Hematopoietic multipotent progenitor cell treated with erythropoietin and hydrocortisone succinate and interleukin-3 and kit ligand, for 17 days (in vitro differentiated cells): ENCODE data around the gene TPSB2.
A peak's percentile ranks its signal among the peaks of the same experiment; 100 is the strongest.
"Not testable (repeated sequence)": the region's sequence is repeated elsewhere in the genome, so short reads cannot be mapped to it uniquely, and the experiment has no call there.

Experiments used
- DNase-seq: peaks from one replicate; pipeline ENCODE4 v3.0.0-alpha.2; 2015; ENCODE audit warnings: low spot score

Gene TPSB2

DNA sequence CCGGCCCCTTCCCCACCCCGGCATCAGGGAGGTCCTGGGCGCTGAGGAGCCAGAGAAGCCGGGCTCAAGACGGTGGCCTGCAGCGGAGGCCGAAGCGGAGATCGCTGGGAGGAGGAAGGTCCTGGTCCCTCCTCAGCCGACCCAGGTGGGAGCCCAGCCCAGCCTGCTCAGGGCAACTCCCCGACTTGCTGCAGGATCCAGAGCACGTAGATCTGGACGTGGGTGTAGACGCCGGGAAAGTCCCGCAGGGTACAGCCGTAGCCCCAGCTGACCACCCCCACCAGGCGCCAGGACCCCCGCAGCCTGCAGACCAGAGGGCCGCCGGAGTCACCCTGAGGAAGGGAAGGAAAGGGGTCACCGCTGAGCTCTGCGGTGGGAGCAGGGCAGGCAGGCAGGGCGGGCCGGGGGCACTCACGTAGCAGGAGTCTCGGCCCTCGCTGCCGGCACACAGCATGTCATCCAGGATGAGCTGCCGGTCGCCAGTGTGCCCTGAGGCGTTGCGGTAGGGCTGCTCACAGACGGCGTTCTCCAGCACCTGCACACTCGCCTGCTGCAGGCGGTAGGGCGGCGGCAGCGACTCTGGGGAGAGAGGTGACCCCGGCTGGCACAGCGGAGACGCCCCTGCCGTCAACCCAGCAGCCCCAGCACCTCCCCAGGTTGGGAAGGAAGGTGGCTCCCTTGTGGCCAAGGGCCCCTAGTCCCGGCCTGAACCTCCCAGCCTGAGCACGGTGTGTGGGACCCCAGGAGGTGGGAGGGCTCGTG is 31.3 kb upstream of the TPSB2 start:
- DNase-seq, result no peak

DNA sequence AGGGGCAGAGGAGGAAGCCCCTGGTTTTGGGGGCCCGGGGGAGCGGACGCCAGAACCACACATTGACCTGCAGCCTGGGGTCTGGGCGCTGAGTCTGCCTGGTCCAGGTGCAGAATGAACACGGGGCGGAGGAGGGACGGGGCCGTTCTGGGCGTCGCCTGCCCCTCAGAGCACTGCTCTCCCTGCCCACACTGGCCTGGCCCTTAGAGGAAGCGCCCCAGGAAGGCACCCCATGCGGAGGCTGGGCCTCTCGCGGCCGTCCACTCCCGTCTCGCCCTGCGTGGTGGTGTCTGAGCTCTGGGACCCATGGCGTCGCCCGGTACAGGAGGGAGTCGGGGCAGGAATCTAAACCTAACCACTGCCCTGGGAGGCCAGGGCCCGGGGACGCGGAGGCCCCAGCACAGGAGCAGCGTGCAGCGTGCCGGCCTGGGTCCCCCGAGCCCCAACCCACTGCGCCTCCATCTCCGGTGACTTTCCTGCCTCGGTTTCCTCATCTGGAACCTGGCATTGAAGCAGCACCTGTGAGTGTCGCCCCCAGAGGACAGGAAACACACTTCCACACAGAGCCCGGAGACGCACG is 30.2 kb upstream of the TPSB2 start:
- no peak for DNase-seq

DNA sequence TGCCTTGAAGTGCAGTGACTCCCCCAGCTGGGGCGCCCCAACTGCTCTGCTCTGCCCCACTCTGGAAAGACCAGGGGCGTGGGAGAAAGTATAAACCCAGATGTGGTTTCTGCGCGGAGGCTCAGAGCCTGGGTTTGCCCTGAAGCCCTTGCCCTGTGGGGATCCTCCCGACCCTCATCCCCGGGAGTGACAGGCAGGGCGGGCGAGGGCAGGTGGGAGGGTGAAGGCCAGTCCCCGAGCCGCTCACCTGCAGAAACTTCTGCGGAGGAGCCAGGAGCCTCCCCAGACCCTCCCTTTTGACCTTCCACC is 29.7 kb upstream of the TPSB2 start:
- no peak for DNase-seq

DNA sequence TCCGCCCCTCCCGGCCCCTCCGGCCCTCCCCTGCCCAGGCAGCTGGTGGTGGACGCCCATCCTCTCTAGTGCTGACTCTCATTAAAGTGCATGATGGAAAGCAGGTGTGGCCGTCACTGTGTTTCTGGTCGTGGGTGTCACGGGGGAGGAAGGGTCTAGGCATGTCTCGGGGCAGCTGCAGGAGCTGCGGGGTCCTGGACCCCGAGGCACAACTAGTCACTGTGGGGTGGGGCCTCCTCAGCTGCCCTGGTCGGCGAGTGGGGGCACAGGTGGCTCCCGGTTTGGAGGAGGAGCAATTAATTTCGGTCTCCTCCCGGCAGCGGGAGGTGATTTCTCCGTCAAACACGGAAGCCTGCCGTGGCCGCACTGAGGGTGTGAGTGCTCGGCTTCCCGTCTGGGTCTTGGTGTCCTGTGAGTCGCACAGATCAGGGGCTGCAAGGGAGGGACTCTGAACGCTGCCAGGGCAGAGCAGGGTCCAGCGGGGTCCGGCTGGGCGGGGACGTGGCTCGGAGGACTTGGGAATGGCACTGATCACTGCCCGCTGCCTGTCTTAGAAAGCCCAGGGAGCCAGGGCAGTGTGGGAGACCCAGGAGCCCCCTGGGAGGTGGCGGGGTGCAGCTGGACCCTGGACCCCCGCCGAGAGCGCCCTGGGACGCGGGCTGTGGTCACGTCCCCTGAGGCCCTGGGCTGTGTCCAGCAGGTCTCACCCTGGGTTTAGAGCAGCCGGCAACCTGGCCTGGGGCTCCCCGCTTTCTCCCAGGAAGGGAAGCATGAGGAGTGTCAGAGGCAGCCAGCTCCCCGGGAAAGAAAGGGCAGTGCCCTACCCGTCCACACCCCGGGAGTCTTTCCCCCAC is 29.1 kb upstream of the TPSB2 start:
- DNase-seq, result no peak

DNA sequence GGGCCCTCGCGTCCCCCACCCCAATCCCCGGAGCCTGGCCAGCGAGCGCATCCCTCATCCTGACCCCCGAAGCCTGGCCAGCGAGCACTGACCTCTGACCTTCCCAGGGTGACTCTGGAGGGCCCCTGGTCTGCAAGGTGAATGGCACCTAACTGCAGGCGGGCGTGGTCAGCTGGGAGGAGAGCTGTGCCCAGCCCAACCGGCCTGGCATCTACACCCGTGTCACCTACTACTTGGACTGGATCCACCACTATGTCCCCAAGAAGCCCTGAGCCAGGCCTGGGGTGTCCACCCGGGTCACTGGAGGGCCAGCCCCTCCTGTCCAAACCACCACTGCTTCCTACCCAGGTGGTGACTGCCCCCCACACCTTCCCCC is 28.2 kb upstream of the TPSB2 start:
- DNase-seq, result no peak

DNA sequence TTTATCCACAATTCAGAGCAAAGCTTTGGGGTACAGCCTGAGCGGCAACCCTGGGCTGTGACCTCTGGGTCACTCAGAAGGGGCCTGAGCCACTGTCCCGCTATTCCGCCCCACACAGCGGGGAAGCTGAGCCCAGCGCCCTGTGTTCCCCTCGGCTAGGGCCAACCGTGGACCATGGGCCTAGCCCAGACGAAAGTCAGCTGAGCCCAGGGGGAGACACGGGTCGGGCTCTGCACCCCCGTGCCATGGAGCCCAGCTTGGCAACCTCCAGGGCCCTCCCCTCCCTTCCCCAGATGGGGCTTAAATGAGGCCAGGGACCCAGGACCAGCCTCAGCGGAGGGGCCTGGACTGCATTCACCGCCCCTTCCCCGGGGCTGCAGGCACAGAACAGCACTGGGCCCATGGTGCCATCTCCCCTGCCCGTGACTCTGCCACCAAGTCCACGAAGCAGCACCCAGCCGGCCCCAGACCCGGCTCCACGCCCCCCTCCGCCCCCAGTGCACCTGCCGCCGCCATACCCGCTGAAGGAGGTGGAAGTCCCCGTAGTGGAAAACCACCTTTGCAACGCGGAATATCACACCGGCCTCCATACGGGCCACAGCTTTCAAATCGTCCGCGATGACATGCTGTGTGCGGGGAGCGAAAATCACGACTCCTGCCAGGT is 27.7 kb upstream of the TPSB2 start:
- DNase-seq, result no peak

DNA sequence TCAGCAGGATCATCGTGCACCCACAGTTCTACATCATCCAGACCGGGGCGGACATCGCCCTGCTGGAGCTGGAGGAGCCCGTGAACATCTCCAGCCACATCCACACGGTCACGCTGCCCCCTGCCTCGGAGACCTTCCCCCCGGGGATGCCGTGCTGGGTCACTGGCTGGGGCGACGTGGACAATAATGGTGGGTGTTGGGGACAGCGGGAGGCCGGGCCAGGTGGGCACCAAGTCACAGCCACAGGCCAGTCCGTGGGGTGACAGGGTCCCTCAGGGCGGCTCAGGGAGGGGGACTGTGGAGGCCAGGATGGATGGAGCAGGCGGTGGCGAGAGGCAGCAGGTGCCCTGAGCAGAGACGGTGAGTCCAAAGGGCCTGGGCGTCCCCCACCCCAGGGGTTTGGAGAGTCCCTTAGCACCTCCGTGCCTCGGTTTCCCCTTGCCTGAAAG is 26.9 kb upstream of the TPSB2 start:
- no peak for DNase-seq

DNA sequence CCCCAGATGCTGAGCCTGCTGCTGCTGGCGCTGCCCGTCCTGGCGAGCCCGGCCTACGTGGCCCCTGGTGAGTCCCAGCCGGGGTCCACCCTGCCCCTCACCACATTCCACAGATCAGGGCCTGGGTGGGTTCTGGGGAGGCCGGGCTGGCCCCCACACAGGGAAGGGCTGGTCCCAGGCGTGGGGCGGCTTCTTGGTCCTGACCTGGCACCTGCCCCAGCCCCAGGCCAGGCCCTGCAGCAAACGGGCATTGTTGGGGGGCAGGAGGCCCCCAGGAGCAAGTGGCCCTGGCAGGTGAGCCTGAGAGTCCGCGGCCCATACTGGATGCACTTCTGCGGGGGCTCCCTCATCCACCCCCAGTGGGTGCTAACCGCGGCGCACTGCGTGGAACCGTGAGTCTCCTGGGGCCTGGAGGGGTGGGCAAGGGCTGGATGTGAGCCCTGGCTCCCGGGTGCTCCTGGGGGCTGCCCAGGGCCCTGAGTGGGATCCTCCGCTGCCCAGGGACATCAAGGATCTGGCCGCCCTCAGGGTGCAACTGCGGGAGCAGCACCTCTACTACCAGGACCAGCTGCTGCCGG is 26.4 kb upstream of the TPSB2 start:
- DNase-seq, result not testable (repeated sequence)

DNA sequence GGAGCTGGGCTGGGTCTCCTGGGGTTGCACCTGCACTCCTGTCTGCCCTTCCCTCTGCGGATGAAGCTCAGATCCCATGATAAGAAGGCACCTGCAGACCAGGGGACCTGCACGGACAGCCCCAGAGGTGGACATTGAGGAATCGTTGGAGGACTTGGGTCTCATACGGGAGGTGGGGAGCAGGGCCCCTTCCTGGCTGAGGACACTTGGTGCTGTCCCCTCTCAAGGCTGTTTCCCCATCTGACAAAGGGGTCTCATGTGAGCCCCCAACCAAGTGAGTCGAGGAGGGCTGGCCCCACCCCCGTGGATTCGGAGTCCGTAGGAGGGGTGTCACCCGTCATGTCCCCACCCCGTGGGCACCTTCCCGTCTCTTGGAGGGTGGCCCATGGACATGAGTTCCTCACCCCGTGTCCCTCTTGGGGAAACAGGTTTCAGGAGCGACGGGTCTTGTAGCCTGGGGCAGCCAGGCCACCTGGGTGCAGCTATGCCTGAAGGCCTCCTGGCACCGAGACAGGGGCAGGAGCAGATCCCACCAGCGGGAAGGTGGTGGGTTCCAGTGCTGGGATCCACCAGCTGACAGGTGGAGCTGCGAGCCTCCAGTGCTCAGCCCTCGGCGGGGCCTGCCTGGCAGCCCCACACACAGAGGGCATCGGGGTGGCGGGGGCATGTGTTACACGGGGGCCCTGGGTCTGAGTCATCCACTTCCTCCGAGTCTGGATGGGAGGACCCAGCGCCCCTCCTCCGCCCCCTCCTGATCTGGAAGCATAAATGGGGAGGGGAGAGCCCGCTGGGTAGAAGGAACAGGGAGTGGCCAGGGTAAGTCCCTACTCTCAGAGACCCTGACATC is 25.5 kb upstream of the TPSB2 start, which contains the start of gene TPSD1:
Gene TPSD1, plus strand, starts transcription at position 794 of the 847 bp plus-strand sequence. CDS start 212 bp downstream, outside the sequence.
- DNase-seq, result not testable (repeated sequence)

DNA sequence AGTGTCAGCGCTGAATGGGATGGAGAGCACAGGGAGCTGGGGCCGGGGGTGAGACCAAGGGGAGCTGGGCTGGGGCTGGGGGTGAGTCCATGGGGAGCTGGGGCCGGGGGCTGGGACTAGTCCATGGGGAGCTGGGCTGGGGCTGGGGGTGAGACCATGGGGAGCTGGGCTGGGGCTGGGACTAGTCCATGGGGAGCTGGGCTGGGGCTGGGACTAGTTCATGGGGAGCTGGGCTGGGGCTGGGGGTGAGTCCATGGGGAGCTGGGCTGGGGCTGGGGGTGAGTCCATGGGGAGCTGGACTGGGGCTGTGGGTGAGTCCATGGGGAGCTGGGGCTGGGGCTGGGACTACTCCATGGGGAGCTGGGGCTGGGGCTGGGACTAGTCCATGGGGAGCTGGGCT is 24.8 kb upstream of the TPSB2 start:
- not testable (repeated sequence) for DNase-seq

DNA sequence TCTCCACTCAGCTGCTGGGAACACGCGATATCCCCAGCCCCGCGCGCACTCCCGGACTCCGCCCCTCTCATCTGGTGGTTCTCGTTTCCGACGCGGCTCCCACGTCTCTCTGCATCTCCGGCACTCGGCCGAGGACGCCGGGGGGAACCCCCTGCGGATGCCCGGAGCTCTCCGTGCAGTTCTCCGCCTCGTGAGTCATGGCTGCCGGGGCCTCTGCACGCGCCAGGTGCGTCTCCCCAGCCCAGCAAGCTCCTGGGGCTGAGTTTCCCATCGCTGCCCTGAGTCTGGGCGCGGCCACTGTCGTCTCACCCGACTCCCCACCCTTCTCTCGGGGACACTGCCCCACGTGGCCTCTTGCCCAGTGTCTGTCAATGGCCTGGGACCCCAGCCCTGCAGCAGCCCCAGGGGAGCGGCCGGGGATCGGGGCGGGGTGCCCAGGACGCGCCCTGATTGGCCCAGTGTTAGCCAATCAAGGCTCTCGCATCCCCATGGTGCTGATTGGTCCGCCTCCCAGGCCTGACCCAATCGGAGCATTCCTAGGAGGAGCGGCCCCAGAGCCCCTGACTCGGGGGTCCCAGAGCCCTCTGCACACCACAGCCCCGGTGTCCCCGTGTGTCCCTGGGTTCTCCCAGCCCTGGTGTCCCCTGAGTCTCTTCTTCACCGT is 23.8 kb upstream of the TPSB2 start:
- not testable (repeated sequence) for DNase-seq

DNA sequence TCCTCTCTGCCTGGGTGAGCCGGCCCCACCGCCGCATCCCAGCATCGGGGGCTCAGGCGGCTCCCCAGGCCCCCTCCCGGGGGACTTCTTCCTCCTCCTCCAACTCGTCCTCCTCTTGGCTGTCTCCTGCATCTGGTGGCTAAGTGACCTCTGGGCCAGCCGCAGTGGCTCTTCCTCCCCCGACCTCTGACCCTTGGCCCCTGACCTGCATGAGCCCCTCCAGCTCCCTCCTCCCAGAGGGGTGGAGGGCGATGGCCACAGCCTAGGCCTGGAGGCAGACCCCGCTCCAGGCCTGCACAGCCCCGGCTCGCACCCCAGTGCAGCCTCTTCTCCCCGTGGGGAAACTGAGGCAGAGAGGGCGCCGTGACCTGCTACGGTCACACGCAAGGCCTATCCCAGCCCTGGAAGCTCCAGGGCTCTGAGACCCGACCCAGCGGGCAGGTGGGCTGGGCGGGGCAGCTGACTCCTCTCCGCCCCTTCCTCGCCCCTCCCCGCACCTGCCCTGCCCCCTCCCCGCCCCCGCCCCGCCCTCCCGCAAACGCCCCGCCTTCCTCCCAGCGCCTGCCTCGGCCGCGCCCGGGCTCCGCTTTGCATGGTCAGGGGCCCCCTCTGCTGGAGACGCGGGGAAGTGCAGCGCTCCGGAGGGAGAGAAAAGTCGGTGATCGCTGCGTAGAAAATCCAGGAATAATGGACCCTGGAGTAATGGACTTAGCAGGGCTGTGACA is 19.2 kb upstream of the TPSB2 start:
- DNase-seq, result not testable (repeated sequence)

DNA sequence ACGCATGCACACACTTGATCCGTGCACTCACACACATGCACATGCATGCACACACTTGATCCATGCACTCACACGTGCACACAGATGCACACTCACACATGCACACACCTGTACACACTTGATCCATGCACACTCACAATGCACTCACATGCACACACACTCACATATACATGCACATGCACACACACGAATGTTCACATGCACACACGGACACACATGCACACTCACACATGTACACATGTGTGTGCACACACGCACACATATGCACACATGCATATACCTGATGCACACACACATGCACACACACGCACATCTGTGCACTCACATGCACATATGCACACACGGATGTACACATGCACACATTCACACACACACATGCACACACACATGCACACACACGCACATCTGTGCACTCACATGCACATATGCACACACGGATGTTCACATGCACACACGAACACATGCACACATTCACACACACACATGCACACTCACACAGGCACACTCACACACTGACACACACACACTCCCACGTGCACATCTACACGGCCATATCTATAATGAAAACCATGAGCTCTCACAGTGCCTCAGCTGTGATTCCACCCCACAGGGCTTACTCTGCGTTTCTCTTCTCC is 18.0 kb upstream of the TPSB2 start:
- not testable (repeated sequence) for DNase-seq

DNA sequence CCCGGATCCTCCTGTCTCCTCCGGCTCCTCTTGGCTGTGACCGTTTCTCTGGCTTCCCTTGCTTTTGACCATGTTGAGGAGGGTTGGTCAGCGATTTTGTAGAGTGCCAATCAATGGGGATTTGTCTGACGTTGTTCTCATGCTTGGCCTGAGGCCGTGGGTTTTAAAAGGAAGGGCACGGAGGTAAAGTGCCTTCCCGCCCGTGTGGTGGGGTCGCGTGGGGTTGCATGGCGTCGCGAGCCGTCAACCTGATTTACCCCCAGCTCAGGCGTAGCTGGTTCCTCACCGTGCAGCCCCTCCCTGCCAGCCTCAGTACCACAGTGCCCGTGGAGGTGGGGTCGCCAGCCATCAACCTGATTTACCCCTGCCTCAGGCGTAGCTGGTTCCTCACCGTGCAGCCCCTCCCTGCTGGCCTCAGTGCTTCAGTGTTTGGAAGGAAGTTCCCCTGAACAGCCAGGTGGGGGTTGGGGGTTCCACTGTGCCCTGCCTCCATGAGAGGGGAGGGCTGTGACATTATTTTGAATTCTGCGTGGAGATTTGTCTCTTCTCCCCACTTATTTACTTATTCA is 15.6 kb upstream of the TPSB2 start:
- no peak for DNase-seq

DNA sequence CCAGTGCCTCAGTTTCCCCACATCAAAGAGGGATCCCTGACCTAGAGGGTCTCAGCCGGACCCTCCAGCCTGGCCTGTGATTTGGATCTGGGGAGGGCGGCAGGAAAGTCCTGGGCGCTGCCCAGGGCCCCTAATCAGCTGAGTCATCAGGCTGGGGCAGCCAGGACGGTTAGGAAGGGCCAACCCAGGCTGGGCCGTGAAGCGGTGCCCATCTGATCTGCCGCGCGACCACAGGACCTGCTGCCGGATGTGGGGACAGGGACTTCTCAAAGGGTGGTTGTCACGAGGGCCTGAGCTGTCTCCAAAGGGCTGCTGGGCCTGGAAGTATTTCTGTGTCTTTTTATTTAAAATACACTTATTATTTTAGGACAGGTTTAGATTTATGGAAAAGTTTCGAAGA is 14.9 kb upstream of the TPSB2 start:
- peak; percentile 20 for DNase-seq

DNA sequence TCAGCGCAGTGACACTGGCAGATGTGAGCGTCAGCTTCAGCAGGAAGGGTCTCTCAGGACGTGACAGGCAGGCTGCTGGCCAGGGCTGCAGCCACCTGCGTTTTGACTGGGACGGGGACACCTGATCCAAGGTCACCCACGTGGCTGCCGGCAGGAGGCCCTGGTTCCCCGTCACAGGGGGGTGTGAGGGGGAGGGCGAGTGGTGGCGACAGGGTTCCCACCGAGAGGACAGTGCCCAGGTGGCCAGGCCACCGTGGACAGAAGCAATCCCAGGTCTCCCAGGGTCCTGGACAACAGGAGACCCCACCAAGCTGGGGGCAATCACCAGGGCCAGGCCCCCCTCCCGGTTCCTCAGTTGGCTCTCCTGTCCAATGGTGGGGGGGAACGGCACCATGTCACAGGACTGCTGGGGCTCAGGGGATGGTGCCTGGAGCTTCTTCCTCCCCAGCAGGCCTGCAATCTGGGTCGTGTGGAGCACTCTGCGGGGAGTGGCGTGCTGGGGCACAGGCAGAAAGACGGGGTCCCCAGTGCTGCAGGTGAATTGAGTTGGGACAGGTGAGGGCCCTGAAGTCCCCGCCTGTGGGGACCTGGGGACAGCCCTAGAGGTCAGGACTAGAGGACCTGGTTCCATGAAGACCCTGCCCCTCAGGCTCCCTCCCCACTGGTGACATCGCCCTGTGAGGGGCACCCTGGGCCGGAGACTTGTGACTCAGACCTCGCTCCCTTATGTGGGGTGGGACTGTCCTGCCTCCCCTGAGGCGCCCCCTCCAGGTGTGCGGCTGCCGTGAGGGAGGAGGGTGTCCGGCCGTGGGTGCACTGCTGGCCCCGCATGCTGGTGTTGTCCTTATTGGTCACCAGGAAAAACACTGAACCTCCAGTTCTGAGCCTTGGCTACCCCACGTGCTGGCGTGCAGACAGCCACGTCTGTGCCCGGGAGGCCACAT is 14.2 kb upstream of the TPSB2 start:
- DNase-seq, result not testable (repeated sequence)

DNA sequence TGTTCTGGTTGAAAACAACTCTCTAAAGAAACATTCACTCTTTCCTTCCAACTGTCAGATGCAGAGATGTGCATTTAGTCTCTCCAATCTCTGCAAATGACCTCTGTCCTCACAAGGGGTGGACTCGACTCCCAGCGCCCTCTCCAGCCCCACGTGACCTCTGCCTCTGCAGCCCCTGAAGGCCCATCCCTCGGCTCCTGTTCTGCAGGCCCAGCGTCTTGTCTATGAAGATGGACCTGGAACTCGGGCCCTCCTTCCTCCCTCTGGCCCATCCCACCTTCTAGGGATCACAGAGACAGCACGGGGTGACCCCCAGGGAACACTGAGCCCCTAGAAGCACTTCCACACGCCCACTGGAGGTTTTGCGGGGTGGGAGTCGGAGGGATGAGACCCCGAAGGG is 13.4 kb upstream of the TPSB2 start:
- not testable (repeated sequence) for DNase-seq

DNA sequence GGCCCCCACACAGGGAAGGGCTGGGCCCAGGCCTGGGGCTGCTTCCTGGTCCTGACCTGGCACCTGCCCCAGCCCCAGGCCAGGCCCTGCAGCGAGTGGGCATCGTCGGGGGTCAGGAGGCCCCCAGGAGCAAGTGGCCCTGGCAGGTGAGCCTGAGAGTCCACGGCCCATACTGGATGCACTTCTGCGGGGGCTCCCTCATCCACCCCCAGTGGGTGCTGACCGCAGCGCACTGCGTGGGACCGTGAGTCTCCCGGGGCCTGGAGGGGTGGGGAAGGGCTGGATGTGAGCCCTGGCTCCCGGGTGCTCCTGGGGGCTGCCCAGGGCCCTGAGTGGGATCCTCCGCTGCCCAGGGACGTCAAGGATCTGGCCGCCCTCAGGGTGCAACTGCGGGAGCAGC is 11.1 kb upstream of the TPSB2 start:
- DNase-seq, result not testable (repeated sequence)
